ENCODE data around the gene COL13A1. TPM values are rescaled to one million over a fixed set of nuclear protein-coding genes. Genes with fewer than 3 reads are reported as not detected.

The COL13A1 gene
- 0.03 TPM for polyA plus RNA-seq (2012; ENCODE audit: low read depth, missing spikeins)

GRCh38 chr10:69801434-69802315 lies at the start of gene COL13A1:
Gene COL13A1, plus strand, starts transcription at chr10:69801906. Its CDS starts 518 bp downstream, at chr10:69802424.
- no peak for FAIRE-seq
- peak; percentile 28 for DNase-seq (ENCODE audit: insufficient read length, low spot score)
- TF ChIP-seq POLR2A (IDR thresholded peaks at IDR 0.05; ENCODE audit: low read depth, low read length), result no peak

- DNase-seq (ENCODE audit: insufficient read length, low spot score), result no peak
- TF ChIP-seq POLR2A (IDR thresholded peaks at IDR 0.05; ENCODE audit: low read depth, low read length), result no peak
- TF ChIP-seq TAF1 (IDR thresholded peaks at IDR 0.05; ENCODE audit: low read depth, low read length), result no peak
- TF ChIP-seq POLR2AphosphoS5 (IDR thresholded peaks at IDR 0.05; ENCODE audit: low read depth, low read length), result no peak
- no peak for TF ChIP-seq POU2F2 (IDR thresholded peaks at IDR 0.05; ENCODE audit: low read depth, low read length)
- no peak for TF ChIP-seq SPI1 (IDR thresholded peaks at IDR 0.05; ENCODE audit: low read depth, low read length)
- no peak for TF ChIP-seq PAX5 (IDR thresholded peaks at IDR 0.05; ENCODE audit: insufficient read depth, low read length, severe bottlenecking)
- FAIRE-seq, result no peak
Observed at GRCh38 chr10:69752479-69752878, 49.2 kb upstream of the COL13A1 start.

- no peak for TF ChIP-seq PAX5 (IDR thresholded peaks at IDR 0.05; ENCODE audit: insufficient read depth, low read length, severe bottlenecking)
- no peak for TF ChIP-seq SPI1 (IDR thresholded peaks at IDR 0.05; ENCODE audit: low read depth, low read length)
- DNase-seq (ENCODE audit: insufficient read length, low spot score) (no peak), FAIRE-seq (no peak)
Observed at GRCh38 chr10:69756279-69756678, 45.4 kb upstream of the COL13A1 start.

GRCh38 chr10:69757206-69757552 lies 44.5 kb upstream of the COL13A1 start:
- TF ChIP-seq PAX5 (IDR thresholded peaks at IDR 0.05; ENCODE audit: insufficient read depth, low read length, severe bottlenecking) (no peak), POLR2A (IDR thresholded peaks at IDR 0.05; ENCODE audit: low read depth, low read length) (no peak), SPI1 (IDR thresholded peaks at IDR 0.05; ENCODE audit: low read depth, low read length) (no peak), TAF1 (IDR thresholded peaks at IDR 0.05; ENCODE audit: low read depth, low read length) (no peak), POU2F2 (IDR thresholded peaks at IDR 0.05; ENCODE audit: low read depth, low read length) (no peak), POLR2AphosphoS5 (IDR thresholded peaks at IDR 0.05; ENCODE audit: low read depth, low read length) (no peak)
- FAIRE-seq, result no peak
- DNase-seq (ENCODE audit: insufficient read length, low spot score), result no peak

GRCh38 chr10:69757553-69758309 lies 44.0 kb upstream of the COL13A1 start:
- TF ChIP-seq PAX5 (IDR thresholded peaks at IDR 0.05; ENCODE audit: insufficient read depth, low read length, severe bottlenecking) (no peak), TAF1 (IDR thresholded peaks at IDR 0.05; ENCODE audit: low read depth, low read length) (no peak), POLR2AphosphoS5 (IDR thresholded peaks at IDR 0.05; ENCODE audit: low read depth, low read length) (no peak), POLR2A (IDR thresholded peaks at IDR 0.05; ENCODE audit: low read depth, low read length) (no peak), SPI1 (IDR thresholded peaks at IDR 0.05; ENCODE audit: low read depth, low read length) (no peak), POU2F2 (IDR thresholded peaks at IDR 0.05; ENCODE audit: low read depth, low read length) (no peak)
- DNase-seq (ENCODE audit: insufficient read length, low spot score) (no peak), FAIRE-seq (no peak)

GRCh38 chr10:69758310-69758728 lies 43.4 kb upstream of the COL13A1 start:
- TF ChIP-seq POLR2AphosphoS5 (IDR thresholded peaks at IDR 0.05; ENCODE audit: low read depth, low read length), result no peak
- TF ChIP-seq POU2F2 (IDR thresholded peaks at IDR 0.05; ENCODE audit: low read depth, low read length), result no peak
- TF ChIP-seq PAX5 (IDR thresholded peaks at IDR 0.05; ENCODE audit: insufficient read depth, low read length, severe bottlenecking), result no peak
- TF ChIP-seq POLR2A (IDR thresholded peaks at IDR 0.05; ENCODE audit: low read depth, low read length), result no peak
- TF ChIP-seq TAF1 (IDR thresholded peaks at IDR 0.05; ENCODE audit: low read depth, low read length), result no peak
- TF ChIP-seq SPI1 (IDR thresholded peaks at IDR 0.05; ENCODE audit: low read depth, low read length), result no peak
- no peak for FAIRE-seq
- no peak for DNase-seq (ENCODE audit: insufficient read length, low spot score)

- no peak for TF ChIP-seq POLR2AphosphoS5 (IDR thresholded peaks at IDR 0.05; ENCODE audit: low read depth, low read length)
- TF ChIP-seq SPI1 (IDR thresholded peaks at IDR 0.05; ENCODE audit: low read depth, low read length), result no peak
- no peak for TF ChIP-seq TAF1 (IDR thresholded peaks at IDR 0.05; ENCODE audit: low read depth, low read length)
- TF ChIP-seq POLR2A (IDR thresholded peaks at IDR 0.05; ENCODE audit: low read depth, low read length), result no peak
- no peak for TF ChIP-seq PAX5 (IDR thresholded peaks at IDR 0.05; ENCODE audit: insufficient read depth, low read length, severe bottlenecking)
- TF ChIP-seq POU2F2 (IDR thresholded peaks at IDR 0.05; ENCODE audit: low read depth, low read length), result no peak
- no peak for FAIRE-seq
- no peak for DNase-seq (ENCODE audit: insufficient read length, low spot score)
Observed at GRCh38 chr10:69759641-69760040, 42.1 kb upstream of the COL13A1 start.

GRCh38 chr10:69760072-69760471 lies 41.6 kb upstream of the COL13A1 start:
- DNase-seq (ENCODE audit: insufficient read length, low spot score), result no peak
- no peak for FAIRE-seq
- TF ChIP-seq POLR2A (IDR thresholded peaks at IDR 0.05; ENCODE audit: low read depth, low read length) (no peak), PAX5 (IDR thresholded peaks at IDR 0.05; ENCODE audit: insufficient read depth, low read length, severe bottlenecking) (no peak), TAF1 (IDR thresholded peaks at IDR 0.05; ENCODE audit: low read depth, low read length) (no peak), SPI1 (IDR thresholded peaks at IDR 0.05; ENCODE audit: low read depth, low read length) (no peak), POLR2AphosphoS5 (IDR thresholded peaks at IDR 0.05; ENCODE audit: low read depth, low read length) (no peak), POU2F2 (IDR thresholded peaks at IDR 0.05; ENCODE audit: low read depth, low read length) (no peak)

GRCh38 chr10:69761320-69761719 lies 40.4 kb upstream of the COL13A1 start:
- DNase-seq (ENCODE audit: insufficient read length, low spot score), result no peak
- FAIRE-seq, result no peak
- TF ChIP-seq POLR2AphosphoS5 (IDR thresholded peaks at IDR 0.05; ENCODE audit: low read depth, low read length) (no peak), POU2F2 (IDR thresholded peaks at IDR 0.05; ENCODE audit: low read depth, low read length) (no peak), TAF1 (IDR thresholded peaks at IDR 0.05; ENCODE audit: low read depth, low read length) (no peak), POLR2A (IDR thresholded peaks at IDR 0.05; ENCODE audit: low read depth, low read length) (no peak), PAX5 (IDR thresholded peaks at IDR 0.05; ENCODE audit: insufficient read depth, low read length, severe bottlenecking) (no peak), SPI1 (IDR thresholded peaks at IDR 0.05; ENCODE audit: low read depth, low read length) (no peak)
